NCI-H446 (cell line): Measurements from ENCODE around the gene ADAMTS15.

Source experiments
- DNase-seq, 2 experiments: peaks; one replicate each; lab custom pipeline; 2025; lab: John Stamatoyannopoulos, UW

ADAMTS15 gene

DNA sequence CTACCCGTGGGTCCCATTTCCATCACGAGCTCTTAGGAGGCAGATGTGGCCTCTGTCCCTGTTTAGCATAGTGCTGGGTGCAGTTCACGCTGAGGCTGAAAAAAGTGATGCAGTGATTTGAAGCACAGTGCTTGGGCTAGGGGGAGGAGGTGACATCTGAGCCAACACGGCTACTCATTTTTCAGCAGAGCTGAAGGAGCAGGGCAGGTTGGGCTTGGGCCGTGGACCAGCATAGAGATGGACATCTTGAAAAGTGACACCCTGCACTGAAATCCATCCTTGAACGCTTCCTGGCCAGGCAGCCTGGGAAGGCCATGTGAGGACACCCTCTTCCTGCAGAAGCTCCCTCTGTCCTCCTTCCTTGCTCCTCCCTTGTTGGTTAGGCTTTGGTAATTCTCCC lies 66.4 kb downstream of the ADAMTS15 start:
- DNase-seq, result no peak

DNA sequence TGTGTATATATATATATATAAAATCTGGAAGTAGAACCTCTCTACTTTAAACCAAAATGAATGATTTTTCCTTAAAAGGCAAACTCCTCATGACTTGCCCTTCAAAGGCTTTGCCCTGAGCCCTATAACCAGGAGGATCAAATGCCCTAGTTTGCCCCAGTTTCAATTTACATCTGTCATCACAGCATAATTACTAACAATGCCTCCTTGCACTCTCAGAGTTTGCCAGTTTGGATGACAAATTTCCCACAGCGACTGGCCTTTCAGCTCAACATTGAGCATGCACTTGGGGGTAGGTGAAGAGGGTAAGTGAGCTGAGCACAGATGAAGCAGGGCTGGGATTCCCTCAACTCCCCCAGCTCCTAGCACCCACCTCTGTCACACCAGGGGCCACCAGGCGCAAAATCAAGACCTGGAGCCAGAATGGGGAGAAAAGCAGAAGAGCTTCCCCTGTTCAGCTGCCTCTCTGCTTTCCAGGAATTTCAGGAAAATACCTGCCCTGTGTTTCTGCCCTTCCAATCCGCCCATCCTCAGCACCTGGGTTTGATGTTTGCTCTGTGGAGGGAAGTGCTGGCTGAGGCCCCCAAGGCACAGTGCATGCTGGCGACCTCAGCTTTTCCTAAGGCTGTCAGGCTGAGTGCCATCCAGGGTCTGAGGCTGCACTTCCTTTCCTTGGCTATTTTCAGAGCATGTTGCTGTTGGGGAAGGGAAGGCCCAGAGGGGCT lies 67.5 kb downstream of the ADAMTS15 start:
- DNase-seq, result no peak

- no peak for DNase-seq
Observed at GRCh38 chr11:130516554-130517505, 68.4 kb downstream of the ADAMTS15 start.

DNA sequence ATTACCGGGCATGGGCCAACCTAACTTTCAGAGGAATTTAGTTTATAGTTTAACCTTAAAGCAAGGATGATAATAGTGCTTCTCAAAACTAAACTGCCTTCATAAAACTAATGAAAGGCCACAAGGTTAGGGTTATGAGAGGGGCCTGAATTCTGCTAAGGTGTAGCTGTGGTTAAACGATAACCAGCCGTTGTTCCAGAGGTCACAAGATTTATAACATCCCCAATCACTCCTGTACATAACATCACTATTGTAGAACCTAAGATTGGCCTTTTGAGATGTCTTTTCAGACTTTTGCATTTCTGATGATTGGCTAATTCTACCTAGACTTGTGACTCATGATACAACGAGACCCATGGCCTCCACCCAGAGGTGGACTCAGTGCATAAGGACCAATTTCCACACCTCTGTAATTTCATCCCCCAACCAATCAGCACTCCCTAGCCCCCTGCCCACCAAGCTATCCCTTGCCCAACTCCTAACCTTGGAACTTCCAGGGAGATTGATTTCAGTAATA lies 69.8 kb downstream of the ADAMTS15 start:
- no peak for DNase-seq

GRCh38 chr11:130519128-130519932 lies 70.9 kb downstream of the ADAMTS15 start:
- DNase-seq, result no peak

- DNase-seq, result no peak
Observed at GRCh38 chr11:130520271-130520671, 71.8 kb downstream of the ADAMTS15 start.

- DNase-seq, result peak in 1 of 2 experiments; percentile 22
Observed at GRCh38 chr11:130522284-130522961, 74.0 kb downstream of the ADAMTS15 start.

GRCh38 chr11:130523166-130523565 lies 74.7 kb downstream of the ADAMTS15 start:
- no peak for DNase-seq

GRCh38 chr11:130523609-130524008 lies 75.2 kb downstream of the ADAMTS15 start:
- no peak for DNase-seq

GRCh38 chr11:130524132-130524790 lies 75.8 kb downstream of the ADAMTS15 start:
- no peak for DNase-seq

DNA sequence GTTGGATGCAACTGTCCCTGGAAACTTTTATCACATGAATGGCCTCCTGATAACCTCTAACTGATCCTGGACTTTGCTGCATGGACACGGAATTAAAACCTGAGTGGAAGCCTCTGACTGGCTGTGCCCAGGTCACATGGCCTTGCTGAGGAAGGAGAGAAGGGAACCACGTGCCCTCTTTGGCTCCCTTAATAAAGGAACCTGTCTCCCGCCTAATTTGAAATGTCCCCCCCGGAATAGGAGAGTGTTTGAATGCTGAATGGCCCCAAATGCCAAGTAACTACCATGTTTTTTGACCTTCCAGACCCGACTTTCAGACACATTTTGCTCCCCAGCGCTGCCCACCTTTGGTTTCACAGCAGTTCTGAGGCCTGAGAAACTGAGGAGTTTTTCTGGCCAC lies 76.9 kb downstream of the ADAMTS15 start:
- no peak for DNase-seq
